GM19452 (cell line): ENCODE results near the gene NLRP7.

Experiments
- ATAC-seq: cut with Tn5 transposase; IDR thresholded peaks from one replicate; pipeline ENCODE4 v1.9.1; 2021; ENCODE audit not compliant: unreplicated experiment

NLRP7 gene

DNA sequence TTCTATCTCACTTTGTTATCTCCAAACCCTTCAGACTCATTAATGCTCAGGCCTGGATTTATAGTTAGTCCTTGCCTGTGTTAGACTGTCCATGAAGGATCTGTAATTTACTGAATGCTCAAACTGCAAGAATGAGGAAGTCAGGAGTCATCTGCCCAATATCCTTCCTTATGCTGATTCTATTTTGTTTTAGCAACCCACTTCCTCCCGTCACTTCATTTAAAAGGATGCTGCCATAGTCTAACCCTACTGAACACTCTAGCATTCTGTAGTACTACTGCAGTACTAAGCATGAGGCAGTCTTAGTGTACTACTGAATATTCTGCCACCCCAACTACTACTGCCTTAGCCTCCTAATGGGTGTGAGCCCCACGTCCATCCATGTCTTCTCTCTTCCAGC, 71.8 kb downstream of the NLRP7 start:
- no peak for ATAC-seq

DNA sequence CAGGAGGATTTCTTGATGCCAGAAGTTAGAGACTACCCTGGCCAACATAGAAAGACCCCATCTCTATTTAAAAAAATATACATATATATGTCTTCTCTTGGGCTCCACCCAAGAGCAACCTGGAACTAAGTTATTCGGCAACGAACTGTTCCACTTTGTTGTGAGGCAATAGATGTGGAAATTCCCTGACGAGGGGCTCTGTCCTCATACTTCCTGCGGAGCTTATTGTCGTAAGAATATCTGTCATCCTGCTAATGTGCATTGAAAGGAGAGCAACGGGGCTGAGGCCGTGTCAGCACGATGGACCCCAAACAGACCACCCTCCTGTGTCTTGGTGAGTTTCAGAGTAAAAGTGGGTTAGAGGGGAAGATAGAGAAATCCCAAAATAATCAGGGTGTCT, 73.3 kb downstream of the NLRP7 start, which contains the start of gene FCAR:
Gene FCAR, plus strand, starts transcription at position 246 of the 400 bp plus-strand sequence. Its CDS starts 55 bp downstream, at position 301.
- no peak for ATAC-seq
